GM10266 (cell line): ENCODE measurements around the gene APOO.
"Not testable (repeated sequence)": the region's sequence is repeated elsewhere in the genome, so short reads cannot be mapped to it uniquely, and the experiment has no call there.

Source experiments
- DNase-seq: peaks from one replicate; pipeline ENCODE4 v3.0.0; 2012; ENCODE audit errors: extremely low spot score
- CTCF ChIP-seq: IDR thresholded peaks from 2 replicates; pipeline ENCODE4 v1.5.1; 2012; ENCODE audit warnings: mild to moderate bottlenecking, low read depth; ENCODE audit not compliant: control insufficient read depth, insufficient read depth; ENCODE audit errors: missing control alignments

The APOO gene

DNA sequence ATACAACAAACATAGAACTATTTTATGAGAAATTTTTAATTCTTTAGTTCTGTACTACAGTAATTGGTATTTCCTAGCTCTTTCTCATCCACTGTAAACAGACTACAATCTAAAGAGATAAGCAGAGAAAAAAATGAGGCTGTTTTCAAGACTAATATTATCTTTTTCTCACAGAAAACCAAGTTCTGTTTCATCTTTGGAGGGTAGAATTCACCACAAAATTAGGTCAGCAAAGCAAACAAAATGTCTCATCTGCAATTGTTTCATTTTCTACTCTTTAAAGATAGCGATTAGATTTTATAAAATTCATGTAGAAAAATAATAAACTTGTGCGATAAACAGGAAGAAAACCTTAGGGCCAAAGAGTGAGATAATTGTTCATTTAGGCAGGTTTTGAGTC lies 10.8 kb downstream of the APOO start:
- no peak for DNase-seq

GRCh38 chrX:23896539-23896938 lies 11.2 kb downstream of the APOO start:
- not testable (repeated sequence) for DNase-seq

More for the DNA sequence above, 10.8 kb downstream of the APOO start:
- no peak for TF ChIP-seq CTCF

GRCh38 chrX:23894993-23895392 lies 12.7 kb downstream of the APOO start:
- not testable (repeated sequence) for DNase-seq

GRCh38 chrX:23890933-23891332 lies 16.8 kb downstream of the APOO start:
- no peak for TF ChIP-seq CTCF
- DNase-seq = no peak

DNA sequence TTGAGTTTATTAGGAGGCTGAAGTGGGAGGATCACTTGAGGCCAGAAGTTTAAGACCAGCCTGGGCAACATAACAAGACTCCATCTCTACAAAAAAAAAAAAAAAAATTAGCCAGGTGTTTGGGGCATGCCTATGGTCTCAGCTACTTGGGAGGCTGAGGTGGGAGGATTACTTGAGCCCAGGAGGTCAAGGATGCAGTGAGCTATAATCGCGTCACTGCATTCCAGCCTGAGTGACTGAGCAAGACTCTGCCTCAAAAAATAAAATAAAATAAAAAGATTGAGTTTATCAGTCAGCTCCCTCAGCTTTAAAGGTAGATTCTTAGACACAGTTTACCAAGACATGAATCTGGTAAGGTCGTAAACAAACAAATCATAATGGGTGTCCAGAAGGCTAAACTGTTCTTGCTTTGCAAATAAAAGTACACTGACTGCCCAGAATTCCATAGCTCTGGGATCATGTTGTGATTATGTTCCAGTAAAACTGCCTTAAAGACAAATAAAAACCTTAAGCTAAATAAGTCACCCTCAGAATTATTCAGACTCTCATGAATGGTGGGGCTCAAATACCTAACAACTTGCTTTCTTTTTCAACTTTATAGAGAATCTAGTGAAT lies 18.7 kb downstream of the APOO start:
- no peak for DNase-seq
- no peak for TF ChIP-seq CTCF

DNA sequence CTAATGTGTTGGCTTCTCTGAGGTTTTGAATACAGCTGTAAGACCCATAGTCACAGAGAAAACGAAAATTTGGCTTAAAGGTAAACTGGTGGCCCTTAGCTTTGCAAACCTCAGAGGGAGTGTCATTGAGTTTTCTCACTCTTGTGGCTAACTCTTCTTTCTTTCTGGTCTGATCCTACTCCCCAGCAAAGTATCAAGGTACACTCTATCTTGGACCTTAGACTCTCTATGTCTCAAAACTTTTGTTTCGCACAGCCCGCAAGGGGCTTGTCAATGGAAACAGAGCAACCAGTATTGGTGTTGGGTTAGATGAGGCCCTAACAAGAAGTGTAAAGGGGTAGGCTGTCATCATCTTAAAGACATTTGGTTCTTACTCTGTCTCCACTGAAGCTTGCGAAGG lies 19.8 kb downstream of the APOO start:
- no peak for TF ChIP-seq CTCF
- DNase-seq = no peak

DNA sequence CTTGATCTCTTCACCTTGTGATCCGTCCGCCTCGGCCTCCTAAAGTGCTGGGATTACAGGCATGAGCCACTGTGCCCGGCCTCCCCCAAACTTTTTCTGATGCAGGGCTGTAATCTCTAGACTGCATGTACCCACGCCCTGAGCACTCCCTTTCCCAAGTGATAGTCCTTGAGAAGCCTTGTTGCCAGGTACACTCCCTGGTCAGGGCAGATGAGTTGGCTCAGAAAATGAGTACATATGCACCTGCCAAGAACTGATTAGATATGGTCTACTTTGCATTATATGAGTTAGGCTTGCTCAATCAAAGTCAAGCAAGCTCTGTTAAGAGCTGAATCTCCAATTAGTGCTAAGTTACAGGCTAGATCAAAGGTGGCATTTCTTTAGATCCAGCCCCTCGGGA lies 20.3 kb downstream of the APOO start:
- no peak for DNase-seq
- TF ChIP-seq CTCF = no peak

GRCh38 chrX:23885803-23886202 lies 21.9 kb downstream of the APOO start:
- no peak for DNase-seq
- TF ChIP-seq CTCF = no peak
